B cell (primary cell): ENCODE results near the gene AMBRA1.

Experiments used
- EZH2 ChIP-seq: IDR thresholded peaks from 2 replicates; pipeline ENCODE4 v1.6.1; 2012; ENCODE audit warnings: borderline replicate concordance, low read depth, mild to moderate bottlenecking, moderate library complexity, low read length; ENCODE audit not compliant: insufficient read depth, poor library complexity, severe bottlenecking
- TF ChIP-seq, protein P1 (sequence below): fragments of 200-600 bp; IDR thresholded peaks from one replicate; pipeline ENCODE4 v1.8.0; 2022; ENCODE audit warnings: antibody characterized with exemption, mild to moderate bottlenecking

DNA sequence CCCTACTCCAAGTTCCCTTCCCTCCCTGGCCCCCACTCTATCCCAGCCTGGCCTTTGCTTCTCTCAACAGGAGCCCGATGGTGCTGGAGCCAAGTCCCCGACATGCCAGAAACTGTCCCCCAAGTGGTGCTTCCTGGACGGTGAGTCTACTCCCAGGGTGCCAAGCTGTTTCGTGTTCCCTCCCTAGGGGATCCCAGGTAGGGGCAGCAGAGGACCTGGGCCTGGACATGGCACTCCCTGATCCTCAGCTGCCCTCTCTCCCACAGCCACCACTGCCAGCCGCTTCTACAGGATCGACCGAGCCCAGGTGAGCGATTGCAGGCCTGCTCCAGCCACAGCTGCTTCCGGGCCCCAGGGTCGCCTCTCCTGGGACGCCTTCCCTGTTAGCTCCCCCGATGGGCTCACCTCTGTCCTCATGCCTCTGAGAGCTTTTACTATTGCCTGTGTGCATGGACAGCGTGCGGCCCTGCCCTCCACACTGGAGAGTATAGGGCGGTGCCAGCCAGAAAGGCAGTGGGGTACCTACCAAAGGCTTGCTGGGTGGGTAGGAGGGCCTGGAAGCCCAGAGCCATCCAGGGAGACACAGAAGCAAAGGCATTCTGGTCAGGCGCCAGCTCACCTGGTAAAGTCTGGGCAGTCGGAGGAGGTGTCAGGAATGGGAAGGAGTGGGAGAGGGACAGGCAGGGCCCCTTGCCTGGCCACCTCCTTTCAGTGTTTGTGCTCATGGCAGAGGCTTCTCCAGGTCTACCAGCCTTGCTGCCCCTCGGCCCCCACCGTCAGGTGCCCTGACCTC is 217.4 kb downstream of the AMBRA1 start:
- TF ChIP-seq, protein P1, sequence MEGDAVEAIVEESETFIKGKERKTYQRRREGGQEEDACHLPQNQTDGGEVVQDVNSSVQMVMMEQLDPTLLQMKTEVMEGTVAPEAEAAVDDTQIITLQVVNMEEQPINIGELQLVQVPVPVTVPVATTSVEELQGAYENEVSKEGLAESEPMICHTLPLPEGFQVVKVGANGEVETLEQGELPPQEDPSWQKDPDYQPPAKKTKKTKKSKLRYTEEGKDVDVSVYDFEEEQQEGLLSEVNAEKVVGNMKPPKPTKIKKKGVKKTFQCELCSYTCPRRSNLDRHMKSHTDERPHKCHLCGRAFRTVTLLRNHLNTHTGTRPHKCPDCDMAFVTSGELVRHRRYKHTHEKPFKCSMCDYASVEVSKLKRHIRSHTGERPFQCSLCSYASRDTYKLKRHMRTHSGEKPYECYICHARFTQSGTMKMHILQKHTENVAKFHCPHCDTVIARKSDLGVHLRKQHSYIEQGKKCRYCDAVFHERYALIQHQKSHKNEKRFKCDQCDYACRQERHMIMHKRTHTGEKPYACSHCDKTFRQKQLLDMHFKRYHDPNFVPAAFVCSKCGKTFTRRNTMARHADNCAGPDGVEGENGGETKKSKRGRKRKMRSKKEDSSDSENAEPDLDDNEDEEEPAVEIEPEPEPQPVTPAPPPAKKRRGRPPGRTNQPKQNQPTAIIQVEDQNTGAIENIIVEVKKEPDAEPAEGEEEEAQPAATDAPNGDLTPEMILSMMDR = no peak
- no peak for TF ChIP-seq EZH2
